K562 (cell line): Measurements from ENCODE around the gene SLC33A1. TPM values are rescaled to one million over a fixed set of nuclear protein-coding genes. Genes with fewer than 3 reads are reported as not detected.
A peak's percentile ranks its signal among the peaks of the same experiment; 100 is the strongest.

Source experiments
- KAT2B ChIP-seq: IDR thresholded peaks from one replicate; pipeline ENCODE4 v1.6.1; 2012; ENCODE audit warnings: low read depth, mild to moderate bottlenecking, control low read depth, inconsistent platforms, low read length, moderate library complexity
- MYNN ChIP-seq, 2 experiments: sonication (generic); formaldehyde crosslinking in 1 of 2; IDR thresholded peaks; 2 replicates each; pipeline versions ENCODE4 v1.5.0 to v1.6.1; 2016 to 2020; ENCODE audit warnings: antibody characterized with exemption in 1 of 2, missing genetic modification reagents in 1 of 2
- NCOA6 ChIP-seq: fragments of 450-650 bp; IDR thresholded peaks from 2 replicates; pipeline ENCODE4 v1.6.1; 2017; ENCODE audit warnings: mild to moderate bottlenecking
- NFXL1 ChIP-seq: fragments of 450-650 bp; formaldehyde crosslinking; IDR thresholded peaks from 2 replicates; pipeline ENCODE4 v1.4.0; 2021; ENCODE audit warnings: mild to moderate bottlenecking
- PPARD ChIP-seq: fragments of 250-450 bp; sonication (Bioruptor Pico); IDR thresholded peaks from 2 replicates; pipeline ENCODE4 v1.8.0; 2022; ENCODE audit warnings: inconsistent platforms, mild to moderate bottlenecking, moderate library complexity
- ZNF318 ChIP-seq, 2 experiments: fragments of 450-650 bp; IDR thresholded peaks; 2 replicates each; pipeline ENCODE4 v1.6.1; 2016; ENCODE audit warnings: mild to moderate bottlenecking in 2 of 2, borderline replicate concordance in 1 of 2, low read depth in 1 of 2, moderate library complexity in 1 of 2
- ZNF512 ChIP-seq: IDR thresholded peaks from 2 replicates; pipeline ENCODE4 v1.6.1; 2016; ENCODE audit warnings: missing genetic modification characterization, missing compliant biosample characterization
- polyA plus RNA-seq, 8 experiments: library from polyadenylated mRNA; depleted of rRNA in 4 of 8; stranded (reverse) in 5 of 8; unstranded in 3 of 8; fragments of >200 nt; fragmentation: Nextera tagmentation in 2 of 8; fragmentation: Illumina TruSeq in 1 of 8; extraction: Ambion mirVana in 2 of 8; extraction: Trizol in 1 of 8; gene quantifications; 2 replicates each; pipeline versions ENCODE4 v1.2.1 to v1.2.3, GENCODE V29; 2011 to 2014; ENCODE audit warnings: inconsistent platforms in 1 of 8, missing spikeins in 1 of 8
- total RNA-seq, 7 experiments: library from RNA; depleted of rRNA in 6 of 7; stranded (reverse); fragments of >200 nt in 6 of 7; fragmentation: Illumina TruSeq in 2 of 7; extraction: Trizol in 2 of 7; gene quantifications; 2 replicates each; pipeline versions ENCODE4 v1.2.1 to v1.2.3, GENCODE V29; 2011 to 2021; ENCODE audit warnings: low replicate concordance in 1 of 7
- TF ChIP-seq, protein P1 (sequence below): fragments of 450-650 bp; IDR thresholded peaks from 2 replicates; pipeline ENCODE4 v1.6.1; 2016; ENCODE audit warnings: low read depth

Gene SLC33A1
- total and polyA plus RNA-seq, 9 of the 15 experiments (the other 6 are each of a cell fraction or from before 2014, with no cell fraction given) = 6.2 to 26.8 (median 19.6) TPM

DNA sequence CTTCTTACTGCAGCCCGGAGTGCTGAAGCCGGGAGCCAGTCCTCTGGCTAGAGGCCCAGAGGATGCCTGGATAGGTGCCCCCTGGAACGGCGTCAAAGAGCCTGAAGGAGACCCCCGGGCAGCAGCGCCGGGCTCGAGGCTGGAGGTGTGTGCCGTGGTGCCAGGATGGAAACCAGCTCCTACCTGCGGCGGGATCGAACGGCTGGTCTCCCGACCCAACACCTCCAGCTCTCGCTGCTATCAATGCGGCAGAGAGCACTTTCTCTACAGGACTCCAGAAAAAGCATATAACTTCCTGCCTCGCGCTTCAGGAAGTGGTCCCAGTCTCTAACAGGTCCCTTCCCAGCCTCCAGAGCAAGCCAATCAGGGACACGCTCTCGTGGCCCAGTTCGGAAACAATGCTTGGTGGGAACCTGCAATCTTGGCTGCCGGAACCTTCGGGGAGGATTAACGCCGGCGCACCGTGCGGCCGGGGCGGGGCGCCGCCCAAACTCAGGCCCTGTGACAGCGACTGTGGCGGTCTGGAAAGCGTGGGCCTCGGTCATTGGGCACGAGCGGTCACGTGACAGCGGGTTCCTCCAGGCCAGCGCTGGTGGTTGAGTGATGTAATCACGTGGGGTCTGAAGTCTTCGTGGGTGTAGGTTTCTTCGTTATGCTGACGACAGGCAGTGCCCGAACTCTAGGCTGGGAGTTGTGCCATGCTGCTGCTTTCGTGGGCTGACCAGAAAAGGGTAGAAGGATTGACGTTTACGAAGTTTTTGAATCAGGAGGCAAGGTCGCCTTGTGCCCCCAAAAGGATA is at the start of gene SLC33A1 (continued):
- TF ChIP-seq, protein P1, sequence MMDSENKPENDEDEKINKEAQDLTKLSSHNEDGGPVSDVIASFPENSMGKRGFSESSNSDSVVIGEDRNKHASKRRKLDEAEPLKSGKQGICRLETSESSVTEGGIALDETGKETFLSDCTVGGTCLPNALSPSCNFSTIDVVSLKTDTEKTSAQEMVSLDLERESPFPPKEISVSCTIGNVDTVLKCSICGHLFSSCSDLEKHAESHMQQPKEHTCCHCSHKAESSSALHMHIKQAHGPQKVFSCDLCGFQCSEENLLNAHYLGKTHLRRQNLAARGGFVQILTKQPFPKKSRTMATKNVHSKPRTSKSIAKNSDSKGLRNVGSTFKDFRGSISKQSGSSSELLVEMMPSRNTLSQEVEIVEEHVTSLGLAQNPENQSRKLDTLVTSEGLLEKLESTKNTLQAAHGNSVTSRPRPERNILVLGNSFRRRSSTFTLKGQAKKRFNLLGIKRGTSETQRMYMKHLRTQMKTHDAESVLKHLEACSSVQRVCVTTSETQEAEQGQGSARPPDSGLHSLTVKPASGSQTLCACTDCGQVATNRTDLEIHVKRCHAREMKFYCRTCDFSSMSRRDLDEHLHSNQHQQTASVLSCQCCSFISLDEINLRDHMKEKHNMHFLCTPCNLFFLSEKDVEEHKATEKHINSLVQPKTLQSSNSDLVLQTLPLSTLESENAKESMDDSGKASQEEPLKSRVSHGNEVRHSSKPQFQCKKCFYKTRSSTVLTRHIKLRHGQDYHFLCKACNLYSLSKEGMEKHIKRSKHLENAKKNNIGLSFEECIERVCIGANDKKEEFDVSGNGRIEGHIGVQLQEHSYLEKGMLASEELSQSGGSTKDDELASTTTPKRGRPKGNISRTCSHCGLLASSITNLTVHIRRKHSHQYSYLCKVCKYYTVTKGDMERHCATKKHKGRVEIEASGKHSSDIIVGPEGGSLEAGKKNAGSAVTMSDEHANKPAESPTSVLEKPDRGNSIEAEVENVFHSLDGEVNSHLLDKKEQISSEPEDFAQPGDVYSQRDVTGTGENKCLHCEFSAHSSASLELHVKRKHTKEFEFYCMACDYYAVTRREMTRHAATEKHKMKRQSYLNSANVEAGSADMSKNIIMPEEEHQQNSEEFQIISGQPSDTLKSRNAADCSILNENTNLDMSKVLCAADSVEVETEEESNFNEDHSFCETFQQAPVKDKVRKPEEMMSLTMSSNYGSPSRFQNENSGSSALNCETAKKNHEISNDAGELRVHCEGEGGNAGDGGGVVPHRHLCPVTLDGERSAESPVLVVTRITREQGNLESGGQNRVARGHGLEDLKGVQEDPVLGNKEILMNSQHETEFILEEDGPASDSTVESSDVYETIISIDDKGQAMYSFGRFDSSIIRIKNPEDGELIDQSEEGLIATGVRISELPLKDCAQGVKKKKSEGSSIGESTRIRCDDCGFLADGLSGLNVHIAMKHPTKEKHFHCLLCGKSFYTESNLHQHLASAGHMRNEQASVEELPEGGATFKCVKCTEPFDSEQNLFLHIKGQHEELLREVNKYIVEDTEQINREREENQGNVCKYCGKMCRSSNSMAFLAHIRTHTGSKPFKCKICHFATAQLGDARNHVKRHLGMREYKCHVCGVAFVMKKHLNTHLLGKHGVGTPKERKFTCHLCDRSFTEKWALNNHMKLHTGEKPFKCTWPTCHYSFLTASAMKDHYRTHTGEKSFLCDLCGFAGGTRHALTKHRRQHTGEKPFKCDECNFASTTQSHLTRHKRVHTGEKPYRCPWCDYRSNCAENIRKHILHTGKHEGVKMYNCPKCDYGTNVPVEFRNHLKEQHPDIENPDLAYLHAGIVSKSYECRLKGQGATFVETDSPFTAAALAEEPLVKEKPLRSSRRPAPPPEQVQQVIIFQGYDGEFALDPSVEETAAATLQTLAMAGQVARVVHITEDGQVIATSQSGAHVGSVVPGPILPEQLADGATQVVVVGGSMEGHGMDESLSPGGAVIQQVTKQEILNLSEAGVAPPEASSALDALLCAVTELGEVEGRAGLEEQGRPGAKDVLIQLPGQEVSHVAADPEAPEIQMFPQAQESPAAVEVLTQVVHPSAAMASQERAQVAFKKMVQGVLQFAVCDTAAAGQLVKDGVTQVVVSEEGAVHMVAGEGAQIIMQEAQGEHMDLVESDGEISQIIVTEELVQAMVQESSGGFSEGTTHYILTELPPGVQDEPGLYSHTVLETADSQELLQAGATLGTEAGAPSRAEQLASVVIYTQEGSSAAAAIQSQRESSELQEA = no peak
- TF ChIP-seq NCOA6 (no peak), KAT2B (no peak), PPARD (CRISPR knock-in tag) (no peak), ZNF512 (tag) (no peak), NFXL1 (no peak), ZNF318 (IDR thresholded peaks at IDR 0.05; ENCODE audit: borderline replicate concordance in 1 of 2, low read depth in 1 of 2) (peak in 1 of 2 experiments; percentile 58; a peak in 1 of 4 replicates), MYNN (IDR thresholded peaks at IDR 0.05) (peak; percentile 57), MYNN (CRISPR knock-in tag; IDR thresholded peaks at IDR 0.05) (no peak)
